ENCODE measurements around the gene POLR1D. TPM values are rescaled to one million over a fixed set of nuclear protein-coding genes. Genes with fewer than 3 reads are reported as not detected.

Gene POLR1D
- total RNA-seq, 4 donors from 2014 or later: 63.8 to 81.5 (median 73.3) TPM

- Histone ChIP-seq H3K4me3 (no peak overlapping the region), H3K27ac (no peak overlapping the region), H3K36me3 (peaks cover 0 to 14% (median 0%) of the 10 kb centered on the region in 3 donors), H3K9me3 (no peaks in the 10 kb centered on the region), H3K4me1 (peaks cover 0 to 12% (median 2%) of the 10 kb centered on the region in 4 donors), H3K27me3 (no peaks in the 10 kb centered on the region)
- TF ChIP-seq EP300 (IDR thresholded peaks at IDR 0.05): no peak
- no peak for TF ChIP-seq POLR2A (IDR thresholded peaks at IDR 0.05)
- TF ChIP-seq CTCF (IDR thresholded peaks at IDR 0.05): no peak
- 90 to 96% methylated on average over 7 of the region's 7 CpGs for WGBS, 2 donors
- no peak for DNase-seq (ENCODE audit: low spot score in 2 of 2)
Observed at GRCh38 chr13:27613628-27614027, 8.1 kb upstream of the POLR1D start.

GRCh38 chr13:27617881-27618321, 3.8 kb upstream of the POLR1D start:
- no peak for DNase-seq (ENCODE audit: low spot score in 2 of 2)
- Histone ChIP-seq H3K27ac (no peak overlapping the region), H3K36me3 (peaks cover 0 to 14% (median 0%) of the 10 kb centered on the region in 3 donors), H3K27me3 (no peaks in the 10 kb centered on the region), H3K4me3 (no peak overlapping the region), H3K9me3 (no peaks in the 10 kb centered on the region), H3K4me1 (peaks cover 0 to 28% (median 13%) of the 10 kb centered on the region in 4 donors)
- WGBS, 2 donors: 88 to 92% methylated on average over 3 of the region's 3 CpGs
- no peak for TF ChIP-seq EP300 (IDR thresholded peaks at IDR 0.05)
- no peak for TF ChIP-seq CTCF (IDR thresholded peaks at IDR 0.05)
- TF ChIP-seq POLR2A (IDR thresholded peaks at IDR 0.05): no peak

- Histone ChIP-seq H3K36me3 (peaks cover 0 to 16% (median 0%) of the 10 kb centered on the region in 3 donors), H3K27ac (peak overlapping the region in 2 of 4 donors; percentile 91 to 96), H3K27me3 (no peaks in the 10 kb centered on the region), H3K9me3 (no peaks in the 10 kb centered on the region), H3K4me1 (peaks cover 0 to 41% (median 17%) of the 10 kb centered on the region in 4 donors), H3K4me3 (peak overlapping the region; percentile 69 to 92 (median 92))
- TF ChIP-seq EP300 (IDR thresholded peaks at IDR 0.05): no peak
- no peak for TF ChIP-seq POLR2A (IDR thresholded peaks at IDR 0.05)
- no peak for TF ChIP-seq CTCF (IDR thresholded peaks at IDR 0.05)
- DNase-seq (ENCODE audit: low spot score in 2 of 2): no peak
- 23 to 24% methylated on average over 10 of the region's 10 CpGs for WGBS, 2 donors
Observed at GRCh38 chr13:27619093-27619727, 2.5 kb upstream of the POLR1D start.

- H3K27ac ChIP-seq: peak overlapping the region; percentile 91 to 96 (median 94)
- TF ChIP-seq POLR2A (IDR thresholded peaks at IDR 0.05) (no peak), EP300 (IDR thresholded peaks at IDR 0.05) (no peak), CTCF (IDR thresholded peaks at IDR 0.05) (peak in 4 of 5 experiments; percentile 13 to 64 (median 38))
- DNase-seq (ENCODE audit: low spot score in 2 of 2): peak in 1 of 2 donors; percentile 15
Observed at GRCh38 chr13:27619728-27620376, 1.8 kb upstream of the POLR1D start.

More at GRCh38 chr13:27619728-27620376, 1.8 kb upstream of the POLR1D start:
- WGBS, 2 donors: 0 to 1% methylated on average over 17 of the region's 47 CpGs
- H3K36me3 ChIP-seq: peaks cover 0 to 16% (median 0%) of the 10 kb centered on the region in 3 donors
- H3K27me3 ChIP-seq: no peaks in the 10 kb centered on the region
- H3K4me1 ChIP-seq: peaks cover 0 to 45% (median 17%) of the 10 kb centered on the region in 4 donors
- H3K9me3 ChIP-seq: no peaks in the 10 kb centered on the region
- peak overlapping the region; percentile 69 to 92 (median 92) for H3K4me3 ChIP-seq

Measured in tibial nerve (tissue), 4 donors.